ENCODE data around the gene F2RL2.

Gene F2RL2, protein sequence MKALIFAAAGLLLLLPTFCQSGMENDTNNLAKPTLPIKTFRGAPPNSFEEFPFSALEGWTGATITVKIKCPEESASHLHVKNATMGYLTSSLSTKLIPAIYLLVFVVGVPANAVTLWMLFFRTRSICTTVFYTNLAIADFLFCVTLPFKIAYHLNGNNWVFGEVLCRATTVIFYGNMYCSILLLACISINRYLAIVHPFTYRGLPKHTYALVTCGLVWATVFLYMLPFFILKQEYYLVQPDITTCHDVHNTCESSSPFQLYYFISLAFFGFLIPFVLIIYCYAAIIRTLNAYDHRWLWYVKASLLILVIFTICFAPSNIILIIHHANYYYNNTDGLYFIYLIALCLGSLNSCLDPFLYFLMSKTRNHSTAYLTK

DNA sequence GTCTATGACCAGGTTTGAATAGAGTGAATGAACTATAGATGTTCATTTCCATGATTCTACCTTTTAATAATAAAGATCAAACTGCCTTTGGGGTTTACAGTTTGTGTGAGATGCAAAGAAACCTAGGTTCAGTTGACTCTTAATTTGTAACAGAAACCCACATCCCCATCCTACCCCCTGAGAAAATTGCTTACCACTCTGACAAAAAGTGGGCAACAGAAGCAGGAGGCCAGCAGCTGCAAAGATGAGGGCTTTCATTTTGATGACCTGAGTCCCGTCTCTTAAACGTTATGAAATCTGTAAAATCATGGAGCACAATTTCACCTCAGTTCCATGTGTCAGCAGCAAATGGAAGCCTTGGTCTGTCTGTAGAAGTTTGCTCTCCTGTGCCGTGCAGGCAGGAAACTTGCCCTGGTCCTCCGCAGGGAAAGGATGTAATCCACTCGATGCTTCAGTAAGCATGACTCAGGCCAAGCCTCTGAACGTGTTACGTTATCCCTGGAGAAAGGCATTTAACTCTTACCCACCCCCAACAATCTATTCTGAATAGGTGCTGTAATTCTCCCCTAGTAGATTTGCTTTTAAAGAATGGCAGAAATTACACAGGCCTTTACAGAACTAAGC lies at the start of gene F2RL2:
TSS of gene F2RL2 (minus strand) at position 431 of the 624 bp plus-strand sequence. CDS start at position 258, 173 bp downstream.
- no peak for DNase-seq

DNA sequence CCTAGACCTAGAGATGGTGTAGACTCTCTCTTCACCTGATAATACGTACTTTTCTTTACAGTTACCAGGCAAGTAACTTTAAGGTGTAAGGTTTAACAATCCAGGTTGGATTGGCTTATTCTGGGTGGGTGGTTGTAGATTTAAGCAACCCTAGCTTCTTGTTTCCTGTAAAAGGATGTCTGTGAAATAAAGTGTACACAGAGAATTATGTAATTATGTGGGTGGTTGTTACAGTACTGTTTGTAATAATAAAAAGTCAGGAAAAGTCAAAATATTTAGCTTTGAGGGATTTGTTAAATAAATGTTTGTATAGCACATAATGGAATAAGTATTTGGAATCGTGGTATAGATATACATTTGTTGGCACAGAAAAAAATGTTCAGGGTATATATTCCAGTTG lies 49.0 kb upstream of the F2RL2 start:
- no peak for DNase-seq

DNA sequence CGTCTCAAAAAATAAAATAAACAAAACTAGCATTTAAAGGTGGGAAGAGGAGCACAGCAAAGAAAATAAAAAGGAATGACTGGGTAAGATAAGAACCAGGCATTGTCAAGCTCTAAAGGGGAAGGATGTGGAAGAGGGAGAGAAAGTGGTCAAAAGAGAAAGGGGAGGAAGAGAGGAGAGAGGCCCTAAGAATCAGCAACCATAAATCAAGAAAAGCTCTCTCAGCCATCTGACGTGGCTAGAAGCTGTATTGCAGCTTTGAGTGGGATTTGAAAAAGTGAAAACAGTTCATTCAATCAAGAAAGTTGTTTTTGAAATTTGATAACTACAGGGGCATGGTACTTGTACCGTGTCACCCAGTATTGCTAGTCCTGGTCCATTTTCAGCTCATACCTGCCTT lies 47.3 kb upstream of the F2RL2 start:
- DNase-seq, result no peak

DNA sequence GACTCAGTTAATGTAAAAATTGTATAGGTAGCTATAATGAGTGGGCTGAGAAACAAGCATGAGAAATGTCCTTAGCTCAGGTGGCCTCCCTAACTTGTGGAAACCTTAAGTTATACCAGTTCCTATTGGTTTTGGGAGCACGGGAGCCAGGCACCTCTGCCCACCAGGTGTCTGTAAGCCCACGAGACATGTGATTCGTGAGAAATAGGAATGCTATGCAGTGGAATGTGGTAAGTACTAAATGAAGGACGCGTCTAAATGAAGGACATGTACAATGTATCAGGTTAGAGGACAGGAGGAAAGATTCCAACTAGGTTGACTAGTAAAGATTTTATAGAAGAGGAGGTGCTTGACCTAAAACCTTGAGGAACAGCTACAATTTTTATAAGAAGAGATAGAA lies 46.0 kb upstream of the F2RL2 start:
- no peak for DNase-seq

DNA sequence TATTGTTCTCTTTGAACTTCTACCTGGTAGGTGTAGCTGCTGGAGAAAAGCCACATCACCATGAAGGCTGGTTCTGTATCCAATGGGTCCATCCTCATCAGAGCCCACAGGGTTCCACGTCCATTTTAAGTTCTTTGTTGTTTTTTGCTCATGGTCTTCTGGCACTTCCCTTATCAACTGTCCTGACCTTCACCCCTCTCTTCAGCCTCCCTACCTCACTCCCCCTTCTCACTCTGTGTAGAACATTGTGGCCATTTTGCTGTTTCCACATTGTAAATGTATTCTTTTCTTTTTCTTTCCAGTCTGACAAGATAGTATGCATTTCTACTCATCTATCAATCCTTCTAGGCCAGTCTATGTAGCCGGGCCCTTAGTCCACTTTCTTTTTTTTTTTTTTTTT lies 44.3 kb upstream of the F2RL2 start:
- DNase-seq, result no peak

DNA sequence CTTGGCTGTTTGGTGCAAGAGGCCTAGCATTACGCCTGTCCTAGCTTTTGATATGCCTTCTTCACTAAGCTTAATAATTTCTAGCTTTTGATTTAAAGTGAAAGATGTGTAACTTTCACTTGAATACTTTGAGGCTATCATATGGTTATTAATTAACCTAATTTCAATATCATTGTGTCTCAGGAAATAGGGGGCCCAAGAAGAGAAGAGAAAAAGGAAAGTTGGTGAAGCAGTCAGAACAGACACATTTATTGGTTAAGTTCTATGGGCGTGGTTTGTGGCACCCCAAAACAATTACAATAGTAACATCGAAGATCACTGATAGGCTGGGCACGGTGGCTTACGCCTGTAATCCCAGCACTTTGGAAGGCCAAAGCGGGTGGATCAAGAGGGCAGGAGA lies 40.9 kb upstream of the F2RL2 start:
- no peak for DNase-seq

DNA sequence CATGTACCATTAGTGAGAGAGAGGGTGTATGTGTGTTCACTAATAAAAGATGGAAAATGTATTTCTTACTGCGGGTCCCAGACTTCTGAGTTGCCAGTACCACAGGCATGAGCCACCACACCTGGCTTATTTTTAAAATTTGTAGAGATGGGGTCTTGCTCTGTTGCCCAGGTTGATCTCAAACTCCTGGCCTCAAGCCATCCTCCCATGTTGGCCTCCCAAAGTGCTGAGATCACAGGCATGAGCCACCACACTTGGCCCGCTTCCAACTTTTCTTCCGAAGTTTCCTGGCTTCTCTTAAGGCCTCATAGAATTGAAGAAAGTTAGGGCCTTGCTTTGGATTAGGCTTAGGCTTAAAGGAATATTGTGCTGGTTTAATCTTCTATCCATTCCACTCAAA lies 40.4 kb upstream of the F2RL2 start:
- DNase-seq, result no peak

DNA sequence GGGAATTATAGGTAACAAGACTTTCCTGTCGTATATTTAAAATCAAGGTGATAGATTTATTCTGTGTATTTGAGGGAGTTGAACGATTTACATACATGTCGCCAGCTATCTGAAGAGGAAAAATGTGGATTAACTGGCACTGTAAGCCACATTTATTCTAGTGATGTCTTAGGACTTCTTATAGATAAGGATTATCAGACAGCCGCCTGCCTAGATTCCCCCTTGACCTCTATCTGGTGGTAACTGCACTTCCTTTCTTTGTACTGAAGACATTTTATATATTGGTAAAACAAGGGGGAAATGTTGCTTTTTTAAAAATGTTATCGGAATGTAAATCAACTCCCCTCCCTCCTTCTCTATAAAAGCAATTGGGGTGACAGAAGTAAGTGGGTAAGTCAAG lies 39.3 kb upstream of the F2RL2 start:
- no peak for DNase-seq

DNA sequence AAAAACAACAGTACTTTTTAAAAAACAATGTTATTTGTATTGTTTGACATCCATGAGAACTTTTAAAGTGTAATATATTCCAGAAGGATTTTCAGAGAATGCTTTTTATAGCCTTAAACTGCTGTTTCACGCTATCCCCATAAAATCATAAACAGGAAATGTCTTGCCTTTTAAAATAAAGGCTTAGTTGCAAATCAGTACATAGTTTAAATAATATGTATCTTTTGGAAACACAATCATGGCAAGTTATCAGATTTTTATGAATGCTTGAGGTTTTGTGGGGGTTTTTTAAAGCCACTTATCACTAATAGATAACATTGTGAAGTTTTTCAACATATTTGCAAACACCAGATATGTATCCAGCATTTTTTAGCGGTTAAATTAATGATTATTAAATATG lies 37.2 kb upstream of the F2RL2 start:
- no peak for DNase-seq

DNA sequence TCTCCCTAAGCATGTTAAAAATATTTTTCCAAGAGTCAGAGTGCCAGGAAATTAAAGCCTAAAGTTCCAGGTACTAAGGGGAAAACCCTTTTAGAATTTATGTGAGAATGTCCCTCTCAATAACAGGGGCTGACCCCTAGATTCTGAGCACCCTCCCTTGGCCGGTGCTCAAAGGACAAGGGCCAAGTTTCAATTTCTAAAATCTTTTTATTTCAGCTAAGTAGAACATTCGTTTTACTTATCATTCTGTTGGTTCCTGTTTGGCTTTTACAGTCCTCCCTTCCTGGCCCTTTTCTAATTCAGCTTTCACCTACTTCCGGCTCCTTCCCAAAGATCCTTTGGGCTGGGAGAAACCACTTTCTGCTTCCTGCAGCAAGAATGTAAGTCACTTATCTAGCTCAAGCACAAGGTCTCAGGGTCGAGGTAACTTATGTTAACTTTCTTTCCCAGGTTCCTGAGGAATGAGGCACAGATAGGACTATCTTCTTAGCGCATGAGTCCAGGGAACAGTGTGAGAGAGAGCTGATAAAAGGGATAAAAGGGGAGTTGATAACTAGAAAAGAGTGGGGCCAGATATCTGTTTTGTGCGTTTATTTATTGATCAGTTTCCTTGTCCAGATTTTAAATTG lies 34.6 kb upstream of the F2RL2 start:
- DNase-seq, result no peak

DNA sequence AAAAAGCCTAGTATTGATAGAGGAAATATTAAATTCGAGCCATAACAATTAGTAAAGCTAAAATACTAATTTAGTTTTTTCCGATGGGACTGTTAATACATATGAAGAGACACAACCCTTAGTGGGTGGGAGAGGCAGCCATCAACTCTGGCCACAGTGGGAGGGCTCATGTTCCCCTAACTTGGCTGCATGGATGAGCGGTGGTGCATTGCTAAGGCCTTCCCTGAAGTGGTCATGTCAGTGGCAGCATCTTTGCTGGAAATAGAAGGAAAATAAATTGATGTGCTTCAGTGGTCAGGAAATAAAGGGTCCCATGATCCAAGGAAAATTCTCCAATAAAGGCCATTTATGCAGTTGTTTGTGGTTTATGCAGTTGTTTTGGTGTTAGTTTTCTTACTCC lies 33.9 kb upstream of the F2RL2 start:
- no peak for DNase-seq

DNA sequence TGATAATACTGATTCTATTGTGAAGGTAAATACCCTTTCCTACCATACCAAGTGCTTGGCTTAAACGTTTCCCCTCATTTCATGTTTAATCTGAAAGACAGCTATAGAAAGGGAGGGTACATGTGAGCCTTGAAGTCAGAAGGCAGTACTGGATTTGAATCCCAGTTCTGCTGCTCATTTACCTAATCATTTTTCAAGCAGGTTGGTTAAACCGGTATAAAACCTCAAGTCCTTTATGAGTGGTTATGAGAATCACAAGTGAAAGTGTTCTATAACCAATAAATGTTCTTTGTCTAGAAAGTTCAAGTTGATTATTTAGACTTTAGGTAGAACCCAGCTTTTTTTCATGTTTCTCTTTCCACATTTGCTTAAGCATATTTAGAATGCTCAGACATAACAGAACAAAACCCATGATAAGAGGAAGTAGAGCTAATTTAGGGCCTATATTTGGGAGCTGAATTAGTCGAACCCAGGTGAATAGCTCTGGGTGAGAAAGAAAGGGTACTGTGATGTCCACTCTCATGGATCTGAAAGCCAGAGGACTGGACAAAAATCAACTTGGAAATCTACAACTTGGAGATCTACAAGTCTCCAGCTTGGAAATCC lies 29.7 kb upstream of the F2RL2 start:
- no peak for DNase-seq

DNA sequence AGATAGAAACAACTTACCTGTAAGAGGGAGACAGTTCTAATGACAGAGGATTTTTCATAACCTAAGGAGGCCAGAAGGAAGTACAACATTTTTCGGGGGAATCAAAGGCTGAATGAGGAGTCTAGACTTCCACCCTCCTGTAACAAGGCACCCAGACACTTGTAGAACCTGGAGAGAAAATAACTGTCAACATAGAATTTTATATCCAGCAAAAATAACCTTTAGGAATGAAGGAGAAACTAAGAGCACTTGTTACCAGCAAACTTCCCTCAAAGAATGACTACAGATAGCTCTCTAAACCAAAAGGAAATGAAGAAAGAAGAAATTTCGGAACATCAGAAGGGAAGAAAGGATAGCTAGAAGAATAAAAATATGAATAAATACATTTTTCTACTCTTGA lies 25.9 kb upstream of the F2RL2 start:
- DNase-seq, result no peak

DNA sequence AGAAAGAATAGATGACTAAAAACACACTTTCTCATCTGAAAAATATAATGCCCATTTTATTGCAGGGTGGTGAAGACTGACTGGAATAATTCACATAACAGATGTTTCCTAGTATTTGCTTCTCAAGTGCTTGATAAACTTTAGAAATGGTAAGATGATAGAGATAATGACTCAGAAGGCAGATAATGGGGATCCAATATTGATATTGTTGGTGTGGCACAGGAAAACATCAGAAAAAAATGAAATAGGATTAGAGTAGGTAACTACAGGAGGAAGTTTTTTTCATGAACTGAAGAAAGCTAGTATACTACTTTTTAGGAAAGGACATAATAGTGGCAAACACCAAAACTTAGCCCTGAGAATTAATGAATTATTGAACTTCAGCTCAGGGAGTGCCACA lies 20.2 kb upstream of the F2RL2 start:
- no peak for DNase-seq

DNA sequence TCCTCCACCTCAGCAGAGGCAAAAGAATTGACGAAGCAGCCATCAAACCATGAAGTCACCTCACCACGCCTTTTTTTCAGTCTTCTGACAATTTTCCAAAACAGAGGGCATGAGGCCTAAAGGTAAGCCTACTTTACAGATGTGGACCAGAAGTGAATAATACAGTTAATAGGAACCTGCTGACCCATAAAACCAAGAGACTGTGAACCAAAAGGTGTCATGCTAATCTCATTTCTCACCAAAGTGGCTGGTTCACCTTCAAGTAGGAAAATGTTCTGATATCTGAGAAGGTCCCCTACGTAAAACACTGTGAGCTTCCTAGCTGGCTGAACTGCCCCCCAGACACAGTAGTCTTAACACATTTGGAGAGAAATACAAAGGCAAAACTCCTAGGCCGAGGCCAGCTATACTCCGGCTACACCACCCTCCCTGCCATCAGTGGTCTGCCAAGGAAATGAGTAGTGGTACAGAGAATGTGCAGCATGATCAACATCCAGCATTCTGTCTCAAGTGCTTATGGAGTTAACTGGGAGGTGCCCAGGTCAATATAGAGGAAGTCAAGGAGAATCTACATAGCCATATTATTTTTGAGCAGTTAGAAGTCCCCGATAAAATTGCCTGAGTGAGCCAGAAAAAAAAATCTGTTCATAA lies 19.3 kb upstream of the F2RL2 start:
- no peak for DNase-seq

DNA sequence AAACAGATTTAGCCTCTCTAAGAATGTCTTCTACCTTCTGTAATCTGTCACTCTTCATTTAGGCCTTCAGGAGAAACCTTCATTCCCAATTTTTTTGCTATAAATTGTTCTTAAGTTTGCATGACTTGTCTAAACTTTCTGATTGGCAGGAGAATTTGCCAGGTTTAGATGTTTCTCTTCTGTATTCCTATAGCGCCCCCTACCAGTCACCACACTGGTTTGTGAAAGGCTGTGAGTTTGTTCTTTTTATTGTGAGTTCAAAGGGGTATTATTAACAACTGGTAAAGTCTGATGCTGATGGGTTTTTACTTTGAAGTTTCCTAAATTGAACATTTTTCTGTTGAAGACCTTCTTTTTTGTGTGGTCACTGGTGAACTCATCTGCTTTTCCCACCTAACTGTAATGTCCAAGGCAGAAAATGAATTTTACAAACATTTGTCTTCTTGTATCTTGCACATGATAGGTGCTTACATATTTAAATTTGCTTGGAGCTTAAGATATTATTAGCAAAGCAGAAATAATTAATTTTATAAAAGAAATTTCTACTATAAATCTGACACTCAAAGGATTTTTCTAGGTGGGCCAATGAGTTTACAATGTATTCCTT lies 18.4 kb upstream of the F2RL2 start:
- peak; percentile 64 to 68 for DNase-seq

DNA sequence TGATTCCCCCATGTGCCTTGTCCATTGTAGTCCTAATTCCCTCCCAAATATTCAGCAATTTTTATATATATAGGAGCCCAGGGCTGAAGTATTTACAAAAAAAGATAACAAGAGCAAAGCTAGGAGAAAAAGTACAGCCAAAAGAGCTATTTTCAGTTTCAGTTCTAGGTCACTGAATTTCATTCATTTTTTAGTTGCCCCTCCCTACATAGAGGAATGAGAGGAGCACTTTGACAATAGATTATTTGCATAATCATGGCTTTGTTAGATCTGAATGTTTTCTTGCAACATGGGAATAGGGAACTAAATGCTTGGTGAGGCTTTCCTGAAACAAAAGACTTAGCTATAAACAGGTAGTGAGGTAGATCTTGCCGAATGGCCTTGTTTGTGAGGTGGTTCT lies 15.3 kb upstream of the F2RL2 start:
- DNase-seq, result no peak

DNA sequence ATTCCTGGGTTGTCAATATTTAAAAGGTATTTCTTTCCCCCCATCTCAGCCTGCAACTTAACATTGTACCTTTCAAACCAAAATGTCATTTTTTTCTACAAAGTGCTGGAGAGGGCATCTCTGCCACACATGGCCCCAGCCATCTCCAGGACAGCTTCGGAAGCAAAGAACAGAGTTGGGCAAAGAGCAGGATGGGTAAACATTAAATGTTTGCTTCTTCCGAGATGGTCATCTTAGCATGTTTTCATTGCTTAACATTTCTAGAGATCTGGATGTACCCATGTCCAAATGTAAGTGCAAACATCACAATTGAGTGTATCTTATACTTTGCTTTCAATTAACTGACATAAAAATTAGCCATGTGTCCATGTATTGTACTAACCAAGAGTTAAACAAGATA lies 14.3 kb upstream of the F2RL2 start:
- no peak for DNase-seq

DNA sequence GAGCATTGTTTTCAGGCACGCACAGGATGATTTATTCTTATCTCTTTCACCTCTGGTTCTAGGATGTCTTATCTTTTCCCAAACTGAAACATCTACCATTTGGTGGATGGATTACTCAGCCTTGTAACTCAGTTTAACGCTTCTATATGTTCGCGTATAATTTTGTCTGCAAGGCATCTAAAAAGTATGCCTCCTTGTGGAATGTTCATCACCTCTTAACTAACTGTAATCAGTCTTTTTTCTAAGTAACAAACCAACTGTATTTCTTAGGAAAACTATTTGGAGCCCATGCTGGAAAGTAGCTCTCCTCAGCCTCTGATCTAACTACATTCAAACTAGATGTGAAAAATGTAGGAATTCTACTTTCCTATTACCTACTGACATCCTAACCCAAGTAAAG lies 11.5 kb upstream of the F2RL2 start:
- no peak for DNase-seq

DNA sequence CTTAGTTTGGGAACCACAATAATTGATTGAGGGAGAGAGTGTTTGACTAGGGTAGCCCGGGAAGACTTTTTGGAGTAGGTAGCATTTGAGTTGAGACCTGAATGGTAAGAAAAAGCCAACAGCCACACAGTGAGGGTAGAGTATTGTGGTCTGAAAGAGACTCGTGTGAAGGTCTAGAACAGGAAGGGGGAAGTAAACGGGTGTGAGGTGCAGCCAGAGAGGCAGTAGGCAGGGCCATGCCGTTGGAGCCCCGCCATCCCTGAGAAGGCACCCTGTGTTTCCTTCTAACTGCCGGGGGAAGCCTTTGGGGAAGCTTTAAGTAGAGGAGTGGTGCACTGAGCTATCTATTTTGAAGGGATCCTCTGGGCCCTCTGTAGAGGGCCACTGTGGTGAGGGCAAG lies 3.5 kb upstream of the F2RL2 start:
- no peak for DNase-seq

DNA sequence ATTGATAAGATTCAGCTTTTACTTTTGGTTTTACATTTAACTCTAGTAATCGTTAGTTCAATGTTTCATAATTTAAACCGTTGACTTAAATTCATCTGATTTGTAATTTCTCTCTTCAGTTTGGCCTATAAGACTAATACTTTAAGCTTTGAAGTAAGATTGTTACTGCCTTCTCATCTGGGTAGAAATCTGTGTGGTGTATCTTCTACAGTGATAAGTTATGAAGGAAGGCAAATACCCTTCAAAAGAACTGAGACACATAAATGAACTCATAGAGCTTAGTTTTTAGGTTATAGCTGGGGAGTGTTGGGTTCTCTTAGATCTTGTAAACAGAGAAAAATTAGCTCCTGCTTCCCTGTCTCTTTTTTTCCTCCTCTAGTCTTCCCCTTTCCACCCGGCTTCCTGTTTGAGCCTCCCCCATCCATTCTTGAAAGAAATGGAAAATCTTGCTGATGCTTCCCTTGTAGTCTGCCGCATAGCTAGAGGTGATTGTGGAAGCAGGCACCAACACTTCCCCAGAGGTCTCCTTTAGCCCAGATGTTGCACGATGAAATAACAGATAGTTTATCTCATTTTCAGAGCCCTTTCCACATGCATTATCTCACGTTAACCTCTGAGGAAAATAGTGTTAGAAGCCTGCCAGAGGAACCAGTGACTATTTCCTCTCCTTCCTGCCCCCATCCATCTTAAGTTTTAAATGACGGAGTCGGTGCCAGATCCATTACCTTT lies 2.0 kb upstream of the F2RL2 start:
- DNase-seq, result no peak

DNA sequence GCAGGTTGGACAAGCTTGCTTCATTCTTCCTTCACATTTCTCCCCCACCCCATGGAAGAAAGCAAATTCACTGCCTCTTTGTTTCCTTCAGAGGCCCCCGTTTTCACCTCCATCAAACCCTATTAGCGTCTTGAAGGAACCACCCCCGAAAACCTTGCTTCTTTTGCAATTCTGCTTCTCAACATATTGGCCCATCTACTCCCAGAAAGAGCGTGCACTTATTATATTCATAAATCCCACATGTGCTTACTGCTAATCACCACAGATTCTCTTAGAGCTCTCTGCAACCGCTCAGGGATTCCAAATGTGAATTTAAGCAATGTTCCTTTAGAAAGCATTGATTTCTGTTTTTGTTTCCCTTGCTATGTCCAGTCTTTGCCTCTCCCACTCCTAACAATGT lies 1.1 kb downstream of the F2RL2 start:
- DNase-seq, result no peak

Data from stimulated activated CD4-positive, alpha-beta T cell treated with anti-CD3 and anti-CD28 coated beads, Interleukin-2, amount 100 ng/mL, for 48 hours (primary cell).